Measurements from ENCODE around the gene APOD.

DNA sequence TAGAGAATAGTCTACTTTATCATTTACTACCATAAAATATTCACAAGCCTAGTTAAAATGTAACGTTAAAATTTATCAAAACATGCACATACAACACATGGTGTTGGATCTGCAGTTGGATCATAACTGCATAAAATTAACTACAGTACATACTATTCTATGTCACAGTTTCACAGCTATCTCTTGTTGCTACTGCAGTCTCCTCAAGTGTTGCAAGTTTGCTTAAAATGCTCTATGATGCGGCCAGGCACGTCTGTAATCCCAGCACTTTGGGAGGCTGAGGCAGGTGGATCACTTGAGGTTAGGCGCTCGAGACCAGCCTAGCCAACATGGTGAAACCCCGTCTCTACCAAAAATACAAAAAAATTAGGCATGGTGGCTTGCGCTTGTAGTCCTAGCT lies 50.9 kb downstream of the APOD start:
- TF ChIP-seq, protein P1, sequence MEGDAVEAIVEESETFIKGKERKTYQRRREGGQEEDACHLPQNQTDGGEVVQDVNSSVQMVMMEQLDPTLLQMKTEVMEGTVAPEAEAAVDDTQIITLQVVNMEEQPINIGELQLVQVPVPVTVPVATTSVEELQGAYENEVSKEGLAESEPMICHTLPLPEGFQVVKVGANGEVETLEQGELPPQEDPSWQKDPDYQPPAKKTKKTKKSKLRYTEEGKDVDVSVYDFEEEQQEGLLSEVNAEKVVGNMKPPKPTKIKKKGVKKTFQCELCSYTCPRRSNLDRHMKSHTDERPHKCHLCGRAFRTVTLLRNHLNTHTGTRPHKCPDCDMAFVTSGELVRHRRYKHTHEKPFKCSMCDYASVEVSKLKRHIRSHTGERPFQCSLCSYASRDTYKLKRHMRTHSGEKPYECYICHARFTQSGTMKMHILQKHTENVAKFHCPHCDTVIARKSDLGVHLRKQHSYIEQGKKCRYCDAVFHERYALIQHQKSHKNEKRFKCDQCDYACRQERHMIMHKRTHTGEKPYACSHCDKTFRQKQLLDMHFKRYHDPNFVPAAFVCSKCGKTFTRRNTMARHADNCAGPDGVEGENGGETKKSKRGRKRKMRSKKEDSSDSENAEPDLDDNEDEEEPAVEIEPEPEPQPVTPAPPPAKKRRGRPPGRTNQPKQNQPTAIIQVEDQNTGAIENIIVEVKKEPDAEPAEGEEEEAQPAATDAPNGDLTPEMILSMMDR (IDR thresholded peaks at IDR 0.05) = no peak
- TF ChIP-seq POLR2AphosphoS5 (IDR thresholded peaks at IDR 0.05; ENCODE audit: low read depth, low read length) = no peak

Data from Panc1 (cell line).